ENCODE results near the gene CHRNA1.

DNA sequence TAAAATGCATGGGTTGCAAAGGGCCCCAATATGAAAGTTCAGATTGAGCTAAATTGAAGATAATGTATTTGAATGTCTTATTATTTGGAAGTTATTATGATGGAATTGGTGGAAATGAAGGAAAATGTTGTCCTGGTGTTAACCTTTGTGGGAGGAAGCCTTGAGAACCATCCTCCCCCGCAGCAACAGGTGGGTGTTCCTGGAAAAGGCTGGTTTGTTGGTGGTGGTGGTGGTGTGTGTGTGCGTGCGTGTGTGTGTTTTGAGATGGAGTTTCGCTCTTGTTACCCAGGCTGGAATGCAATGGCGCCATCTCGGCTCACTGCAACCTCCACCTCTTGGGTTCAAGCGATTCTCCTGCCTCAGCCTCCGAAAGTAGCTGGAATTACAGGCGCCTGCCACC lies 36.2 kb downstream of the CHRNA1 start:
- TF ChIP-seq, protein P1, sequence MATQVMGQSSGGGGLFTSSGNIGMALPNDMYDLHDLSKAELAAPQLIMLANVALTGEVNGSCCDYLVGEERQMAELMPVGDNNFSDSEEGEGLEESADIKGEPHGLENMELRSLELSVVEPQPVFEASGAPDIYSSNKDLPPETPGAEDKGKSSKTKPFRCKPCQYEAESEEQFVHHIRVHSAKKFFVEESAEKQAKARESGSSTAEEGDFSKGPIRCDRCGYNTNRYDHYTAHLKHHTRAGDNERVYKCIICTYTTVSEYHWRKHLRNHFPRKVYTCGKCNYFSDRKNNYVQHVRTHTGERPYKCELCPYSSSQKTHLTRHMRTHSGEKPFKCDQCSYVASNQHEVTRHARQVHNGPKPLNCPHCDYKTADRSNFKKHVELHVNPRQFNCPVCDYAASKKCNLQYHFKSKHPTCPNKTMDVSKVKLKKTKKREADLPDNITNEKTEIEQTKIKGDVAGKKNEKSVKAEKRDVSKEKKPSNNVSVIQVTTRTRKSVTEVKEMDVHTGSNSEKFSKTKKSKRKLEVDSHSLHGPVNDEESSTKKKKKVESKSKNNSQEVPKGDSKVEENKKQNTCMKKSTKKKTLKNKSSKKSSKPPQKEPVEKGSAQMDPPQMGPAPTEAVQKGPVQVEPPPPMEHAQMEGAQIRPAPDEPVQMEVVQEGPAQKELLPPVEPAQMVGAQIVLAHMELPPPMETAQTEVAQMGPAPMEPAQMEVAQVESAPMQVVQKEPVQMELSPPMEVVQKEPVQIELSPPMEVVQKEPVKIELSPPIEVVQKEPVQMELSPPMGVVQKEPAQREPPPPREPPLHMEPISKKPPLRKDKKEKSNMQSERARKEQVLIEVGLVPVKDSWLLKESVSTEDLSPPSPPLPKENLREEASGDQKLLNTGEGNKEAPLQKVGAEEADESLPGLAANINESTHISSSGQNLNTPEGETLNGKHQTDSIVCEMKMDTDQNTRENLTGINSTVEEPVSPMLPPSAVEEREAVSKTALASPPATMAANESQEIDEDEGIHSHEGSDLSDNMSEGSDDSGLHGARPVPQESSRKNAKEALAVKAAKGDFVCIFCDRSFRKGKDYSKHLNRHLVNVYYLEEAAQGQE (IDR thresholded peaks at IDR 0.05), result no peak
- TF ChIP-seq RAD21 (IDR thresholded peaks at IDR 0.05), result no peak
- TF ChIP-seq, protein P2, sequence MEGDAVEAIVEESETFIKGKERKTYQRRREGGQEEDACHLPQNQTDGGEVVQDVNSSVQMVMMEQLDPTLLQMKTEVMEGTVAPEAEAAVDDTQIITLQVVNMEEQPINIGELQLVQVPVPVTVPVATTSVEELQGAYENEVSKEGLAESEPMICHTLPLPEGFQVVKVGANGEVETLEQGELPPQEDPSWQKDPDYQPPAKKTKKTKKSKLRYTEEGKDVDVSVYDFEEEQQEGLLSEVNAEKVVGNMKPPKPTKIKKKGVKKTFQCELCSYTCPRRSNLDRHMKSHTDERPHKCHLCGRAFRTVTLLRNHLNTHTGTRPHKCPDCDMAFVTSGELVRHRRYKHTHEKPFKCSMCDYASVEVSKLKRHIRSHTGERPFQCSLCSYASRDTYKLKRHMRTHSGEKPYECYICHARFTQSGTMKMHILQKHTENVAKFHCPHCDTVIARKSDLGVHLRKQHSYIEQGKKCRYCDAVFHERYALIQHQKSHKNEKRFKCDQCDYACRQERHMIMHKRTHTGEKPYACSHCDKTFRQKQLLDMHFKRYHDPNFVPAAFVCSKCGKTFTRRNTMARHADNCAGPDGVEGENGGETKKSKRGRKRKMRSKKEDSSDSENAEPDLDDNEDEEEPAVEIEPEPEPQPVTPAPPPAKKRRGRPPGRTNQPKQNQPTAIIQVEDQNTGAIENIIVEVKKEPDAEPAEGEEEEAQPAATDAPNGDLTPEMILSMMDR (IDR thresholded peaks at IDR 0.05; ENCODE audit: low read depth, low read length, missing input control), result no peak
- TF ChIP-seq SP1 (IDR thresholded peaks at IDR 0.05), result no peak
- TF ChIP-seq, protein P3, sequence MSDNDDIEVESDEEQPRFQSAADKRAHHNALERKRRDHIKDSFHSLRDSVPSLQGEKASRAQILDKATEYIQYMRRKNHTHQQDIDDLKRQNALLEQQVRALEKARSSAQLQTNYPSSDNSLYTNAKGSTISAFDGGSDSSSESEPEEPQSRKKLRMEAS (IDR thresholded peaks at IDR 0.05), result no peak
